ENCODE results near the gene DNAJB1.
"Not testable (repeated sequence)": the region's sequence is repeated elsewhere in the genome, so short reads cannot be mapped to it uniquely, and the experiment has no call there.

Gene DNAJB1

DNA sequence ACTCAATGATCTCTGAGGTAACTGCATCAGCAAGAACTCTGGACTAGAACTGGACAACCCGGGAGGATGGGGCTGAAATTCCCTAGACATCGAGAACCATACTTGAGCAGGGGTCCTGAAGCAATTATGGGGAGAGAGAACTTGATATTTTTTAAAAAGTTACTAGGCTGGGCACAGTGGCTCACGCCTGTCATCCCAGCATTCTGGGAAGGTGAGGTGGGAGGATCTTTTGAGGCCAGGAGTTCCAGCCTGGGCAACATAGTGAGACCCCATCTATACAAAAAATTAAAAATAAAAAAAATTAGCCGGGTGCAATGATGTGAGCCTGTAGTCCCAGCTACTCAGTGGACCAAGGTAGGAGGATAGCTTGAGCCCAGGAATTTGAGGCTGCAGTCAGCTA, 2.3 kb upstream of the DNAJB1 start:
- DNase-seq (ENCODE audit: low read depth): no peak

GRCh38 chr19:14519860-14520407, 1.7 kb upstream of the DNAJB1 start:
- DNase-seq (ENCODE audit: low read depth): no peak

DNA sequence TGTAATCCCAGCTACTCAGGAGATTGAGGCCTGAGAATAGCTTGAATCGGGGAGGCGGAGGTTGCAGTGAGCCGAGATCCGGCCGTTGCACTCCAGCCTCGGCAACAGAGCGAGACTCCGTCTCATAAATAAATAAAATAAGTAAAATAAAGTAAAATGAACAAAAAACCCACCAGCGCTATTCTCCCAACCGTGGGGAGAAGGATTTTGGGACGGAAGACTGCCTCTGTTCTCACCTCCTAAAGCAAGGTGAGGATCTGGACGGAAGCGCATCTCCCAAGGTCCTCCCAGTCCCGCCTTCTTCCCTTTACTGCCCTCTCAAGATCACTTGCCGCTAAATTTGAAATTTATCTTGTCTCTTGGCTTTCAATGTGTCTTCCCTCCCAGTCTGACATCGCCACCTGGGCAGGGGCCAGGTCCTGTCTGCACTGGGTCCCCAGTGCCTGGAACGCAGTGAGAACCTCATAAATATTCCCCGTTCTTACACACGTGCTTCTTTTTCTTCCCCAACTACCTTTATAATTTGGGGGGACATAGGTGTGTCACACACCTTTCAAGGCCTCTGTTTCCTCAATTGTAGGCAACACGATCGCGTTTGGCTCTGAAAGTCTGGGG, 1.2 kb upstream of the DNAJB1 start:
- no peak for DNase-seq (ENCODE audit: low read depth)

GRCh38 chr19:14517446-14517839, 754 bp downstream of the DNAJB1 start:
- DNase-seq (ENCODE audit: low read depth): no peak

- no peak for DNase-seq (ENCODE audit: low read depth)
Observed at GRCh38 chr19:14516746-14517438, 1.3 kb downstream of the DNAJB1 start.

GRCh38 chr19:14516048-14516534, 2.1 kb downstream of the DNAJB1 start:
- no peak for DNase-seq (ENCODE audit: low read depth)

GRCh38 chr19:14515501-14516047, 2.6 kb downstream of the DNAJB1 start:
- no peak for DNase-seq (ENCODE audit: low read depth)

DNA sequence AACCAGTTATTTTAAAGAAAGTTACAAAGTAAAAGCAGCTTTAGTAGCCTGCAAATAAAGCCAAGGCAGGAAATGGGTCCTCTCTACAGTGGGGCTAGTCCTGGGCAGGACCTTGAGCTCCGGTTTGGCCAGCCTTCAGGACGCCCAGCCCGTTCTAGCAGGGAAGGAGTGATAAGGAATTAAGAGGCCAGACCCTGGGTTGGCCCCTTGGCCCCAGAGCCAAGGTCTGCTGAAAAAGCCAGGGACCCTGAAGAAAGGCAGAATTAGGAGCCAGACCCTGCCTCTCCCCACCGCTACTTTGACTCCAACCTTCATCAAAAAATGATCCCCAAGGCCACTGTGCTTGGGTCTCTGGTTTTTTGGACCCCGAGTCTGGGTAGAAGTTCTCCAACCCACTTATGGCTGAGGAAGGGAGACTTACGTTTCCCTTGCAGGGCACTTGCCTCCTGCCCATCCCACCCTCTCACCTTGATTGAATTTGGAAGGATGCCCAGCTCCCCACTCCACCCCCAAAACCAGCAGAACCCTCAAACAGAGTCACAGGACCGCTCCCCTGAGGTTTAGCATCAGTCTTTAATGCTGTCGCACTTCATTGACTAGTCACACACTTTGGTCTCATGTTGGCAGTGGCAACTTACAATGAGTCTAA, 3.9 kb downstream of the DNAJB1 start:
- no peak for DNase-seq (ENCODE audit: low read depth)

- DNase-seq (ENCODE audit: low read depth): no peak
Observed at GRCh38 chr19:14512406-14512961, 5.7 kb downstream of the DNAJB1 start.

DNA sequence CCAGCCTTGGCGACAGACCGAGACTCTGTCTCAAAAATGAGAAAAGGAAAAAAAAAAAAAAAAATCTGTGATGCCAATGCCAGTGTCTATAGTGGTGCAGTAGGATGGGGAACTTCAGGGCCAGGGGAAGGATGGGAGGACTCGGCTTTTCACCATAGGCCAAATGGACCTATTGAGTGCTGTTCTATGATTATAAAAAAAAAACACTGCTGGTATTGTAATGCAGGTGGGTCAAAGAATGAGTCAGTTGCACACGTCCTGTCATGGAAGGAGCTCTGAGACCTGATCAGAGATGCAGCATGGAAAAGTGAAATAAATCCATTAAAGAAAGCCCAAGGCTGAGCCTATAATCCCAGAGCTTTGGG, 7.0 kb downstream of the DNAJB1 start:
- no peak for DNase-seq (ENCODE audit: low read depth)

DNA sequence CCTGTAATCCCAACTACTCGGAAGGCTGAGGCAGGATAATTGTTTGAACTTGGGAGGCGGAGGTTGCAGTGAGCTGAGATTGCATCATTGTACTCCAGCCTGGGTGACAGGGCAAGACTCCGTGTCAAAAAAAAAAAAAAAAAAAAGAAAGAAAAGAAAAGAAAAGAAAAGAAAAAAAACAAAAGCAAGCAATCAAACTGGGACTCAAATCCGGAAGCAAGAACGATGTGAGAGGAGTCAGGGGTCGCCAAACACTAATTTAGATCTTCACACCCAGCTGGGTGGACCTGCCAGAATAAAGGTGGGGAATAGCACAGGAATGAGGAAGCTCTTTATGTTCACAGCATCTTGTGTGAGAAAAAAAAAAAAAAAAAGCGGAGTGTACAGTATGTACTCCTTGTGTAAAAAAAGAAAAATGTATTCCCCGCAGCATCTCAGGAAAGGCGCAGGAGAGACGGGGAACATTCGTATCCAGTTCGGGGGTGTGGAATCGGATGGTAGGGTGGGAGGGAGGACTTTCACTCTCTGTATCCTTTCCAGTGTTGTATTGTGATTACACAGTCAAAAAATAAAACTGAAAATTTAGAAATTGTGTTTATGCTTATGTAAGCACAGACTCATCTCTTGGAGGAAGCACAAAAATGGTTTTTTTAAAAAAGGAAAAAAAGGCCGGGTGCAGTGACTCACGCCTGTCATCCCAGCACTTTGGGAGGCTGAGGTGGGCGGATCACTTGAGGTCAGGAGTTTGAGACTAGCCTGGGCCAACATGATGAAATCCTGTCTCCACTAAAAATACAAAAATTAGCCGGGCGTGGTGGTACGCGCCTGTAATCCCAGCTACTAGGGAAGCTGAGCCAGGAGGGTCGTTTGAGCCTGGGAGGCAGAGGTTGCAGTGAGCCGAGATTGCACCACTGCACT, 7.6 kb downstream of the DNAJB1 start:
- DNase-seq (ENCODE audit: low read depth): no peak

GRCh38 chr19:14507704-14508542, 10.3 kb downstream of the DNAJB1 start:
- no peak for DNase-seq (ENCODE audit: low read depth)

DNA sequence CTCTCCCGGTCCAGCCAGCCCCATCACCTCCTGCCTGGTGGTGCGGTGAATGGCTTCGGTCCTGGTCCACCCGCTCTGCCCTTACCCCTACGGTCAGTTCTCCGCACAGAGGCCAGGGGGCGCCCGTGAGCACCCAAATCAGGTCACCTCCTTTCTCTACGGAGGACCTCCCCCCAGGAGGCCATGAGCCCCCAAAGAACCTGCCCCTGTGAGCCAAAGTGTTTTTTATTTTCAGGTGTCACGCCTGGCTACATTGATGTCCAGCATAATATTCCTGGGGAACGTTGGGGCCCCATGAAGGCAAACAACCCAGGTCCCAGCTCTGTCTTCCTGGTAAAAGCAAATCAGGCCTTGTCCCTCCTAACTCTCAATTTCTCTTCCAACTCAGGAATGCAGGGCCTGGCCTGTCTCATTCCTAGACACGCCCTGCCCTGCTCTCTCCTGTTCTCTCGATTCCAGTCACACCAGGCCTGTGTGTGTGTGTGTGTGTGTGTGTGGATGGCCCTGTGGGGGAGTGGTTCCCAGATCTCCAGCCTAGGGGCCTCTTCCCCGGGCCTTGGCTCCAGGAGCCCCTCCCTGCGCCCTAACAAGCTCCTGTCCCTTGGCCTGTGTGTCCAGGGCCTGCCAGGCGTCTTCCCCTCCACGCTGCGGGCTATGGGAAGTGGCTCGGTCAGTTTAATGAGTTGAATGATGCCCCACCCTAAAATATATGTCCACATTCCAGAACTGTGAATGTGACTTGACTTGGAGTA, 12.5 kb downstream of the DNAJB1 start:
- DNase-seq (ENCODE audit: low read depth): peak; percentile 51

- DNase-seq (ENCODE audit: low read depth): not testable (repeated sequence)
Observed at GRCh38 chr19:14504575-14504974, 13.6 kb downstream of the DNAJB1 start.

GRCh38 chr19:14503285-14503684, 14.9 kb downstream of the DNAJB1 start:
- no peak for DNase-seq (ENCODE audit: low read depth)

GRCh38 chr19:14502334-14503092, 15.7 kb downstream of the DNAJB1 start:
- no peak for DNase-seq (ENCODE audit: low read depth)

GRCh38 chr19:14497228-14497921, 20.8 kb downstream of the DNAJB1 start:
- no peak for DNase-seq (ENCODE audit: low read depth)

GRCh38 chr19:14496834-14497227, 21.4 kb downstream of the DNAJB1 start:
- DNase-seq (ENCODE audit: low read depth): no peak

Data from T follicular helper cell (primary cell).